Upper lobe of left lung (tissue), 4 donors: ENCODE measurements around the gene AKAP10.

ENCODE experiments used
- POLR2A ChIP-seq, 4 donors: fragments of 450-650 bp; IDR thresholded peaks; one replicate each; pipeline ENCODE4 v1.5.1; 2016 to 2017; ENCODE audit warnings: antibody characterized with exemption in 4 of 4, mild to moderate bottlenecking in 2 of 4
- POLR2AphosphoS5 ChIP-seq, 2 donors: sonication (generic); formaldehyde crosslinking; IDR thresholded peaks; one replicate each; pipeline ENCODE4 v1.5.1; 2017; ENCODE audit warnings: antibody characterized with exemption in 2 of 2
- TF ChIP-seq, protein P1 (sequence below), 6 experiments: fragments of 450-650 bp in 4 of 6; fragments of 200-600 bp in 2 of 6; sonication (generic) in 2 of 6; IDR thresholded peaks; one replicate each; pipeline ENCODE4 v1.5.1; 2016 to 2019; ENCODE audit warnings: antibody characterized with exemption in 6 of 6

DNA sequence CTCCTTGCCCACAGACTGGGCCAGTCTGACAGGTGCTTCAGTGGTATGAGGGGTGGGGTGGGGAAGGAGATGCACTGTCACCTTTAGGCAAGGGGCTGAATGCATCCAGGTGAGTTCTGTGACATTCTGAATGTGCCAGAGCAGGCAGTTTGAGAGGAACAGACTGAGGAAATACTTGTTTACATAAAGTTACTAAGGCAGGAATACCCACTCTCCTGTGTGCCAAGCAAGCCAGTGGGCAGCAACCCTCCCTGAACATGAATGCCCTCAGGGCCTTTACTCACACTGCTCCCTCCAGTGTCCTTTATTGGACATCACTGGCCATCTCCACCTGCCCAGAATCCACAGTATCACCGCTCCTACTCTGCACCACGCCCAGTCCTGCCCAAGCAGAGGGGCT is 76.8 kb downstream of the AKAP10 start:
- TF ChIP-seq, protein P1, sequence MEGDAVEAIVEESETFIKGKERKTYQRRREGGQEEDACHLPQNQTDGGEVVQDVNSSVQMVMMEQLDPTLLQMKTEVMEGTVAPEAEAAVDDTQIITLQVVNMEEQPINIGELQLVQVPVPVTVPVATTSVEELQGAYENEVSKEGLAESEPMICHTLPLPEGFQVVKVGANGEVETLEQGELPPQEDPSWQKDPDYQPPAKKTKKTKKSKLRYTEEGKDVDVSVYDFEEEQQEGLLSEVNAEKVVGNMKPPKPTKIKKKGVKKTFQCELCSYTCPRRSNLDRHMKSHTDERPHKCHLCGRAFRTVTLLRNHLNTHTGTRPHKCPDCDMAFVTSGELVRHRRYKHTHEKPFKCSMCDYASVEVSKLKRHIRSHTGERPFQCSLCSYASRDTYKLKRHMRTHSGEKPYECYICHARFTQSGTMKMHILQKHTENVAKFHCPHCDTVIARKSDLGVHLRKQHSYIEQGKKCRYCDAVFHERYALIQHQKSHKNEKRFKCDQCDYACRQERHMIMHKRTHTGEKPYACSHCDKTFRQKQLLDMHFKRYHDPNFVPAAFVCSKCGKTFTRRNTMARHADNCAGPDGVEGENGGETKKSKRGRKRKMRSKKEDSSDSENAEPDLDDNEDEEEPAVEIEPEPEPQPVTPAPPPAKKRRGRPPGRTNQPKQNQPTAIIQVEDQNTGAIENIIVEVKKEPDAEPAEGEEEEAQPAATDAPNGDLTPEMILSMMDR (IDR thresholded peaks at IDR 0.05) = no peak
- TF ChIP-seq POLR2A (IDR thresholded peaks at IDR 0.05) (no peak), POLR2AphosphoS5 (IDR thresholded peaks at IDR 0.05) (no peak)
